NOMO-1 (cell line): ENCODE data around the gene RTN4RL2.
A peak's percentile ranks its signal among the peaks of the same experiment; 100 is the strongest.

ENCODE experiments used
- DNase-seq, 2 experiments: peaks; one replicate each; lab custom pipeline; 2025; ENCODE audit not compliant: unreplicated experiment in 2 of 2; lab: John Stamatoyannopoulos, UW

The RTN4RL2 gene

DNA sequence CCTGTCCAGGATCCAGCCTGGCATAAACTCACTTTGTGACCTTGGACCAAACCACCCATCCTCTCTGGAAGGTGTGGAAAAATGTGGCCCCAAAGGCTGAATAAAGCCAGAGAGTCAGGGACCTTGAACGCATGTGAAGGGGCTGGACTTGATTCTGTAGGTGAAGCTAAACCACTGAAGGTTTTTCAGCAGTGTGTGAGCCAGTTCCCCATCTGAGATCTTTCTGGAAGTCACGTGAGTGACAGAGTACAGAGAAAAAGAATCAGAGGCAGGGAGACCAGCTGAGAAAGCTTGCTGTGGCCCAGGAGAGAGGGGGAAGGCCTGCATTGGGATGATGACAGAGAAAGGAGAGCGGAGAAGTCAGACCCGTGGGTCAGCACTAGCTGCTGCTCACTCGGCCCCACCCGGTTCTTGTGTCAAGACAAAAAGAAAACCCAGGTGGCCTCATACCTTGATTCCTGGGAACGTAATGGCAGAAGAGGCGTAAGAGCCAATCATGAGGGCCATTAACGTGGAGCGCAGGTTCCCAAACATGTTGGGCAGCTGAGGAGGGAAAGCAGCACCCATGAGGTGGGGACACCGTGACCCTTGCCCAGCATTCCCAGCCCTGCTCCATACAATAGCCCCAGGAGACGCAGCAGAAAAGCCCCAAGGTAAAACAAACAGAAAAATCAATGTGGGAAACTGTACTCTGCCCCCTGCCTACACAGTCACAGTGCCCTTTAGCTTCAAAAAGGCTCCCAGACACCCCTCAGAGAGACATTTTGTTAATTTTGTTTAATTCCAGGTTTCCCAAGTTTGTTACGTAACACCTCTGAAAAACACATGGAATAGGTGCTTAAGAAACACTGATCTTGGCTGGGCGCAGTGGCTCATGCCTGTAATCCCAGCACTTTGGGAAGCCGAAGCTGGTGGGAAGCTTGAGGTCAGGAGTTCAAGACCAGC lies 37.2 kb downstream of the RTN4RL2 start:
- DNase-seq, result no peak

DNA sequence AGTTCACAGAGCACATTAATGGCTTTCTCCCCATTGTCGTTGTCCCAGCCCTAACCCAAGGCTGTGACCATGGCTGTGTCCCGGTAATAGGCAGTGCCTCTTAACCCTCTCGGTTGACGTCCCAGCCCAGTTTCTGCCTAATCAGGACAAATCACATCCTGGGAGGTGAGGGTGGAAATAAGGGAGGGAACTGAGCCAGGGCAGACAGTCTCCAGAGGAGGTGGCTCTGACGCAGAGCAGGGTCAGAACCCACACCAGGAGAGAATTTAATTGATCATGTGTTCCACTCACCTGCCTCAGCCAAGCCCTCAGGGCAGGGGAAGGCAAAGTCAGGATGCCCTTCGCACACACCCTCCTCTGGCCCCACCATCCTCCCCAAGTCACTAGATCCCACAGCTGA lies 38.2 kb downstream of the RTN4RL2 start:
- no peak for DNase-seq

DNA sequence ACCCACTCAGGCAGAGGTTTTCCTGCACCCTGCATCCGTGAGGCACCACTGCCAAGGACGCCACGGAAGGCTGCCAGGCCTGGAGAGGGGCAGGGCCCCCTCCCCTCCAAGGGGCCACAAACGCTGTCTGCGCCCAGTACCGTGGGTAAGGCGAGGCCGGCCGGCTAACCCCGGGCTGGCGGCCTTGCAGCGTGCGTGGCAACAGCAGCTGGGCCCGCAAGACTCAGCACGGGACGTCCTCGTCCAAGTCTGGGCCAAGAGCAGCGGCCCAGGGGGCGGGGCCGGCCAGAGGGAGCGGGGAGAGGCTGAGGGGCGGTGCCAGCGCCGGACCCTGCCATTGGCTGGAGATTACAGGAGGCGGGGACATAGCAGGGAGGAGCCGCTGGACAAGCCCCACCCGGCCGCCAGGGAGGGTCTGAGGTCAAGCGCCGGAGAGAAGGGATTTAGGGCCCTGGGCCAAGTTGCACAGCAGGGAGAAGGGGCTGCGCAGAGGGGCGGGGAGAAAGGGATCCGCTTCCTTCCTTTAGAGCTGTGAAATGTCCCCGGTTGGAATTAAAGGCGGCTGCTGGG lies 39.2 kb downstream of the RTN4RL2 start:
- DNase-seq, result peak; percentile 40 to 50

DNA sequence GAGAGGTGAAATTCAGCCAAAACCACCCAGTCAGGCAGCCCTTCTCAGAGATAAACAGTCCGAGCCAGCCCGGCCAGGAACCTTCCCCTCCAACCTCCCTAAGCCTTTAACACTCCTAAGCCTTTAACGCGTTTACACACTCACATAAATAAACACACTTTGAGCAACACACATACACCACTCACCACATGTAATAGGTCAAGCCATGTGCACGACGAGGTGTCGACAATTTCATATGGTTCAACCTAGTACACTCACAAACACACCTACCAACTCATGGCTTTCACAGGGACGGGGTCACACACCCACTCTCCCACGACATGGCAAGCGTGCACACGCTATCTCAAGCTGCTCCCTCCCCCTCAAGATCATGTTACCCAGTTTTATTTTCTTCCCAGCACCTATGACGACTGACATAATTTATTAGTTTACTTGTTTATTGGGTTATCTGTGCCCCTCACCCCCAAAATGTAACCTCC lies 39.7 kb downstream of the RTN4RL2 start:
- DNase-seq, result no peak

DNA sequence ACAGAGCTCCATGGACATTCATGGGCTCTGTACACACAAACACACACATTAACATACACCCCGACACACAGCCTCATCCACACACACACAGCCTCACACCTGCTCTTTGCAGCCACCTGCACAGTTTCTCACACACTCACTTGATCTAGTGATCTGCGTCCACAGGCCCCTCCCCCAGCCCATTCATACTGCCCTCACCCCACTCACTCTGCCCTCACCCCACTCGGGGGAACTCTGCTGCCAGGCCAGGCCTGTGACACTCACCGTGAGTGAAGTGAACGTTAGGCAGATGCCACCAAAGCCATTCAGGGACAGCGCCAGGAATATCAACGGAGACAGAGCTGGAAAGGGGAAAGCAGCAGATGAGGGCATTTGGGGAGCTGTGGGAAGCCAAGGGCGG lies 40.2 kb downstream of the RTN4RL2 start:
- DNase-seq, result no peak

DNA sequence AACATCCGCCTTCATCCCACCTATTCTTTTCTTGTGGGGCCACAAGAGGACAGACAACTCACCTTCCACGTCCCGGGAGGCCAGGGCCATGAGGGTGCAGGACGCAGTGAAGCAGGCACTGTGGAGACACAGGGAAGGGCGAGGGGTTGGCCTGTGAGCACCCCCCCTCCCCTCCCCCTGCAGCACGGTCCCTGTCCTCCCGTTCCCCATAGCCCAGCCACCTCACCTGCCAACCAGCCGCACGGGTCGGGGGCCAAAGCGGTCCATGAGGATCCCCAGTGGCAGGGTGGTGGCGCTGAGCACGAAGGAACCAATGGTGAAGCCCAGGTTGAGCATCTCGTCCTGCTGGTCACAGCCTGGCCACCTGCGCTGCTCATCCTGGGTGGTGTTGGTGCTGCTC lies 40.6 kb downstream of the RTN4RL2 start:
- no peak for DNase-seq

DNA sequence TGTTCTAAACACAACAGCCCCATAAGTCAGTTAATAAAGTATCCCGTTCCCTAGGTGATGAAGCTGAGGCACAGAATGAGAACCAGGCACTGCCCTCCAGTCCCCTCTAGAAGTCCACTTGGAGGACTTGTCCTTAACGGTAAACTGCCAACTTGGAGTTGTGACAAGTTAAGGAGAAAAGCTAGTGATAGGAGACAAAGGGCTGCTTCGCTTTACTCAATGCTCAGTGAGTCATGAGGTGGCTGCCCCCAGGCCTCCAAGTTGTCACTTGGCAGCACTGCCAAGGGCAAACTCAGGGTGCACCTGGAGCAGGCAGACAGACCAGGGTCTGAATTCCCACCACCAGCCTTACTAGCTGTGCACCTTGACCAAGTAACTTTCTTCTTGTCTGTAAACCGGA lies 41.6 kb downstream of the RTN4RL2 start:
- no peak for DNase-seq

DNA sequence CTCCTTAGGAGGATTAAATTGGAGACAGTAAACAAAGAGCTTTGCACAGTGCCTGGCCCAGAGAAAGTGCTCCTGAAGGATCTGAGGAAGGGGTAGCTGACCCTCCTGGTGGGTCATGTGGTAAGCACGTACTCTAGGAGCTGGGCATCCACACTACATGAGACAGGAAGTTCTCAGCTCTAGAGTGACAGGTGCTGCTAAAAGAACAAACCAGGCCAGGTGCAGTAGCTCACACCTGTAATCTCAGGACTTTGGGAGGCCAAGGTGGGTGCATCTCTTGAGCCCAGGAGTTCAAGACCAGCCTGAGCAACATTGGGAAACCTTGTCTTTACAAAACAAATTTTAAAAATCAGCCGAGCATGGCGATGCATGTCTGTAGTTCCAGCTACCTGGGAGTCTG lies 42.0 kb downstream of the RTN4RL2 start:
- no peak for DNase-seq

DNA sequence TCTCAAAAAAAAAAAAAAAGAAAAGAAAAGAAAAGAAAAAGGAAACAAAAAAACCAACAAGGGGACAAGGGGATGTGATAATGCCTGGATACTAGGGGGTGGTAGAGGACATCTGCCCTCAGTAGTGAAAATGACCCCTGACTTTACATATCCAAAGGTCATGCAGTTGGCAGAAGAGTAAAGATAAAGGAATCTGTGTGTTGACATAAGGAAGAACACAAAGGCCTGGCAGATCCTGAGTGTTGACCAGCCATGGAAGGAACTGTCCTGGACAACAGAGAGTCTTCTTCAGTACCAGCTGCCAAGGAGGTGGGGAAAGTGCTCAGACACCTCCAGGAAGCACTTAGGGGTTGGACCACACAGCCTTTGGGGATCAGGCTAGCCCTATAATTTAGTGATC lies 42.5 kb downstream of the RTN4RL2 start:
- DNase-seq, result no peak

DNA sequence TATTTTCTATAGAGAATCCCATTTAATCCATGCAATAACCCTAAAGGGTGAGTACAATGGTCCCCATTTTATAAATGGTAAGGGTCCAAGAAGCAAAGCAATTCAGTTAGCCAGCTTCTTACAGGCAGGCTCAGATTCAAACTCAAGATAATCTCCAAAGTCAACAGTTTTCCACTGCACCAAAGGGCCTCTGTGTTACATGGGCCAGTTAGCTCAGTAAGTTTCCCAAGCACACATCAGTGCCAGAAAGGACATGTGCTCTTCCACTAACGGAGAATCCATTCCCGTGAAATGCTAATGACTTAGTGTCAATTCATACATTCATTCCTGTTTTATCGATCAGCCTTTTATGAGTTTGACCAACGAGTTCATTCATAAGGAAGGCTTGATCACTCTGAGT lies 44.2 kb downstream of the RTN4RL2 start:
- no peak for DNase-seq

DNA sequence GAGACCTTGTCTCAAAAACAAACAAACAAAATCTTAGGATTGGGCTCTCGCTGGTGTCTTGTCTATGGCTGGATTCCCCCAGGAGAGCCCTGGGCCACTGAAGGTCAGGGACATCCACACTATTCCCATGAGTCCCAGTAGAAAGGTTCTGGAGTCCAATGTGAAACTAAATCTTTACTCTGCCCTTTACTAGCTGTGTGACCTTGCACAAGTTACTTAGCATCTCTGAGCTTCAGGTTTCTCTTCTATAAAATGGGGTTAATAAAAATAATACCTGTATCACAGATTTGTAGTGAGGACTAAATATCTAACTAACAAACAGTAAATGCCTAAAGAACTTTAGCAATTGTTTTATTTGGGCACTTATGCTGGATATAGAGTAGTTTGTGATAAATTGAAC lies 46.2 kb downstream of the RTN4RL2 start:
- DNase-seq, result no peak

DNA sequence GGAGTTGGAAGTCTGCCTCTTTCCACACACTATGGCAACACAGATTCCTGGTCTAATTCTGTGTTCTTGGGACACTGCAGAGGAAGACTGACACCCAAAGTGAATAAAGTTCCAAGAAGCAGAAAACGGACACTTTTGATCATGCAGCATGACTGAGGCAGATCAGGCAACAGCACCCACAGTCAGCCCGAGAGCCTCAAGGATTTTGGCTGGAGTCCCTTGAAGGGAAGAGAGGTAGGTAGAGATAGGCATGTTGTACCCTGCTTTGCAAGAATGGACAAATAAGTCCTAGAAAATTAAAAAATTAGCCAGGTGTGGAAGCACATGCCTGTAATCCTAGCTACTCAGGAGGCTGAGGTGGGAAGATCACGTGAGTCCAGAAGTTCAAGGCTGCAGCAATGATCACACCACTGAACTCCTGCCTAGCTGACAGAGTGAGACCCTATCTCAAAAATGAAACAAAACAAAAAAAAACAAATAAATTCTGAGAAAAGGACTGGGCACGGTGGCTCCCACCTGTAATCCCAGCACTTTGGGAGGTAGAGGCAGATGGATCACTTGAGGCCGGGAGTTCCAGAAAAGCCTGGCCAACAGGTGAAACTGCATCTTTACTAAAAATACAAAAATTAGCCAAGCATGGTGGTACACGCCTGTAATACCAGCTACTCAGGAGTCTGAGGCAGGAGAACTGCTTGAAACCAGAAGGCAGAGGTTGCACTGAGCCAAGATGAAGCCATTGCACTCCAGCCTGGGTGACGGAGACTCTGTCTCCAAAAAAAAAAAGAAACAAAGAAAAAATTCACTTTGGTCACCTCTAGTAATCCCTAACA lies 48.2 kb downstream of the RTN4RL2 start:
- no peak for DNase-seq

DNA sequence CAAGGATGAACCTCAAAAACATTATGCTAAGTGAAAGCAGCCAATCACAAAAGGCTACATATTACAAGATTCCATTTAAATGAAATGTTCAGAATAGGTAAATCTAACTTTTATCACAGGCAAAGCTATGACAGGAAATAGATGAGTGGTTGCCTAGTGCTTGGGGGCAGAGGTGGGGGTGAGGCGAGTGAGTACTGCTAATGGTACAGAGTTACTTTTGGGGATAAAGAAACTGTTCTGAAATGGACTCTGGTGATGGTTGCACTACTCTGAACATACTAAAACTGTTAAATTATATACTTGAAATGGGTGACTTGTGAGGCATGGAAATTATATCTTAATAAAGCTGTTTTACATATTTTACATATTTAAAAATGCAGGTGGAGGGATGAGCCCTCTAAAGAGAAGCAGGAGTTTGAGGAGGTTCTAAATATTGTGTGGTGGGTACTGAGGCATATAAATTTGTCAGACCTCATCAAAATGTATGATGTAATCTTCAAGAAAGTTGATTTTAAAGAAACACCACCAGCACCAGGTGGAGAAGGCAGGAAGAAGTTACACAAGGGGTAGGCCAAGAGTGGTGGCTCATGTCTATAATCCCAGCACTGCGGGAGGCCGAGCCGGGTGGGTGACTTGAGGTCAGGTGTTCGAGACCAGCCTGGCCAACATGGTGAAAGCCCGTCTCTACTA lies 51.6 kb downstream of the RTN4RL2 start:
- DNase-seq, result no peak

DNA sequence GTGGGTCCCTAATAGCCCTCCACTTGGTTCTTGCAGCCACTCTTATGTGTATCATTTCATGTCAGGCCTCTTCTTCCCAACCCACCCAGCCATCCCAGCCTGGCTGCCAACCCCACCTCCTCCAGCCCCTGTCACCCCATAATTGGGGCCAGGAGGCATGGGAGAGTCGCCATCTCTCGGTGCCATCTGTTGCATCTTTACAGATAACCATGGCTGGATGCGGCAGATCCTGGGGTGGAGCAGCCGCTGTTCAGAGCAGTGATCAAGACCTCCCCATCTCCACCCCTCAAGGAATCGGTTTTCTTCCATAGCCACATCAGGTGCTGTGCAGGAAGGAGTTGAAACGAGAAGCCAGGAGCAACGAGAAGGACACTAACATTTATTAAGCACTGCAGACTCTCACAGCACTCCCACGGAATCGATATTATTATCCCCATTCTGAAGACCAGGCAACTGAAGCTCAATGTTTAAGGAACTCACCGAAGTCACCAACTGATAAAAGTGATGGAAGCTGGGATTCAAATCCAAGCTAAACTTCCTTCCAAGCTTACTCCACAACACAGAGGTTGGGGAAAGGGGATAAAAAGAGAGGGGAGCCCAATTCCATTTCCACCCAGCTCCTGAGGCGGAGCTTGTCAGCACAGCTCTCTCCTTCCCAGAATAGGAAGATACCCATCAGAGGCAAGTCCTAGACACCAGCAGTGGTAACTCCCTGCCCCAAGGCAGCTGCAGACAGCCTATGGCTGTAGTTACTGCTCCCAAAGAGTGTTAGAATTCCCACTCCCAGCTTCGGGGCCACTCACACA lies 52.5 kb downstream of the RTN4RL2 start:
- DNase-seq, result no peak

DNA sequence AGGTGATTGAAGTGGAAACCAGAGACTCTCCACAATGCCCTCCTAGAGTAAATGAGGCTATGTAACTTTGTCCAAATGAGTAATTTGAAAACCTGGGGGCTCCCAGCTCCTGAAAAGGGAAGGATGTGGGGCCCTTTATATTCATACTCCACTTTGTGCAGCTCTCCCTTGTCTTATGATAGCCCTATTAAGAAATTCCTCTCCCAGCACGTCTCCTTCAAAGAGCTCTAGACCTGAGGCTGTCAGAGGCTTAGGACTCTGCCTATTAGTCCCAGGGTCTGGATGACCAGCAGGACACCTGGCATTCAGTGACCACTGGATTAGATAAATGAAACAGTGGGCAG lies 53.1 kb downstream of the RTN4RL2 start:
- no peak for DNase-seq

DNA sequence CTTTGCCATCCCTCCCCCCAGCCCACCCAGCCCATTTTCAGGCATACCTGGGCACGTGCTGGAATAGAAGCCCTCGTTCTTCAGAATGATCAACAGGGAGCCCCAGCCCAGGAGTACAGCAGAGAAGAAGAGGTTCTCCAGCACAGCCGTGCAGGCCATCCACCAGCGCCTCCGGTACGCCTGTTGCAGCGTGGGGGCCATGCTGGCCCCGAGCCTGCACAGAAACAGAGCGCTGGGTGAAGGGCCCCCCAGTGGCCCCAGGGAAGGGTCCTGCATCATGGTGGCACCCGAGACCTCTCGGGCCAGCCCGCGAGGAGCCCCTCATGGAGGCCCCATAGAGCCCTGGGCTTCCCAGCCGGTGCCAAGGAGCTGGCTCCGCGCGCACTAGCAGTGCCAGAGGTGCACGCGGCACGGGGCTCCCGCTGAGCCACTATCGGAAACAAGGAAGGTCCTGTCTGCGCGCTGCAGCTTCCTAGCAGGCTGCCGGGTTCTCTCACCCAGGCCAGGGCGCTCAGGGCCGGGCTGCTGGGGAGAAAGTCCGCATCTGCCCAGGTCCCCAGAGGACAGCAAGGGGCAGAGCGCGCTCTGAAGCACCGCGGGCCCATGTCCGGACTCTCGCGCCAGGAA lies 53.7 kb downstream of the RTN4RL2 start:
- DNase-seq, result no peak

DNA sequence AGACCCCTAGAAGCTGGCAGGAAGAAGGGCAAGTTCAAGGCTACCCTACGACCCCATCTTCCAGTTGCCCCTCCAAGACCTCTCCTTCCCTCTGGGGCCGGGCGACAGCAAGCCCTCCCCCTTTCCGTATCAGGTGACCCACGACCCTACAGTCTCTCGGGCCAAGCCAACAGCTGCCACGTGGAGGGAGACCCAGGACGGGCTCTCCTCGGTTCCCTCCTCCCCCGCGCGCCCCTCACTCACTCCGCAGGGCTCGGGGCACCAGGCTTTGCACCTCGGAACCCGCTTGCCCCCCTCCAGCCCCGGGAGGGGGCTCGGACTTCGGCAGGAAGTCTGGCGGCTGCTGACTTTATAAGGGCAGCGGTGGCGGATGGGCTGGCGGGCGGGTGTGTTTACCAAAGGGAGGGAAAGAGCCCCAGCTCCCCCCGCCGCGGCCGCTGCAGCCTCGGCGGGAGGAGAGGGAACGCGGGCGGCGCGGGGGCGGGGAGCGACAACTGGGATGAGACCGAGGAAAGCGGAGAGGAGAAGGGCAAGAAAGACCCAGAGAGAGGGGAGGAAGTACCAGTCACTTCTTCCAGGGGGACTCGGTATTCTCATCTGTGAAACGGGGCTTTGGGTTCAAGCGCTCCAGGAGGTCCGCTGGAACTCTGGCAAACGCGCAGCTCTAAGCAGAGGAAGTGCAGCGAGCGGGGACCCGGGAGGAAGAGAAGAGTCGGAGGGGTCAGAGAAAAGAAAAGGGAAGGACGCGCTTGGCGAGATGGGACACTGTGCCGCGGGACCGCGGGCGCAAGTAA lies 54.4 kb downstream of the RTN4RL2 start:
- DNase-seq, result peak in 1 of 2 experiments; percentile 18

DNA sequence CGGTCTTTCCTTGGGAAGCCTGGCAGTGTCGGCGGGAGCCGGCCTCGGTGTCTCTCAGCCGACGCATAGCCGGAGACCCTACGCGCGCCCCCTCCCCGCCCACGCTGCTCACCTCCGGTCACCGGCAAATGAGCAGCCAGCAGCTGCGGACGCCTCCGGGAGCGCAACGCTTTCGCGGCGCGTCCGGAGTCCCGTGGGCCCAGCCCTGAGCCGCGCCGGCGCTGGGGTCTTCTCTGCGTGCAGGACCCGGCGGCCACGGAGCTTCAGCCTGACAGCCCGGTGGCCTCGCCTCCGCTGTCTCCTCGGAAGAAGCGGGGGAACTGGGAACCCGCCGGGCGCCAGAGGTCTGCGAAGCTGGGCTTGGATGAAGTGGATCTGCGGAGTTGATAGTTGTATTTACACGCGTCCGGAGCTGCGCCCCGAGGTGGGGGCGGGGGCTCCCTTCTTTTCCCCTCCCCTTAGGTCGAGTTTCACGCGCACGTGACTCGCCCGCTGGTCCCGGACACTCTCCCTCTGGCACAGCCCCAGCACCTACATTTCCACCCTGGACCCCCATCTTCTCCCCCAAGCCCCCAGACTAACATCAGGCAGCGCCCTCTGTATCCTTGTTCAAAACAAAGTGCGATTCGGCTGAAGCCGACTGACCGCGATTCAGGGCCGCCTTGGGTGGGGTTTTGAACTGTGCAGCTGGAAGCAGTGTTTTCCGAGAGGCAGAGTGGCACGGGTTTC lies 55.2 kb downstream of the RTN4RL2 start, which contains the start of gene SLC43A1:
SLC43A1 (minus strand) TSS at position 371 of the 729 bp plus-strand sequence. CDS start 1,591 bp downstream, outside the sequence.
- DNase-seq, result no peak
